Glomerular endothelial cell (primary cell): ENCODE results near the gene MORC3. TPM values are rescaled to one million over a fixed set of nuclear protein-coding genes. Genes with fewer than 3 reads are reported as not detected.
"Not testable (repeated sequence)": the region's sequence is repeated elsewhere in the genome, so short reads cannot be mapped to it uniquely, and the experiment has no call there.

Experiments
- DNase-seq: peaks from one replicate; pipeline ENCODE4 v3.0.0-alpha.2; 2011; ENCODE audit warnings: low read depth, low spot score; ENCODE audit errors: extremely low read depth
- total RNA-seq: library from RNA; depleted of rRNA; stranded (reverse); fragments of >200 nt; gene quantifications from 2 replicates; pipeline ENCODE4 v1.2.3, GENCODE V29; 2015

The MORC3 gene
- total RNA-seq, 1 donor from 2014 or later: 25.9 TPM

- DNase-seq: no peak
These were observed 65.4 kb downstream of the MORC3 start, which contains the start of gene CHAF1B for GRCh38 chr21:36385233-36386030. Gene CHAF1B (plus strand): TSS chr21:36385392. CDS start chr21:36386137, 745 bp downstream.

GRCh38 chr21:36386031-36386642 lies 66.1 kb downstream of the MORC3 start:
- no peak for DNase-seq

- no peak for DNase-seq
These were observed 68.1 kb downstream of the MORC3 start for GRCh38 chr21:36388096-36388495.

- no peak for DNase-seq
These were observed 68.8 kb downstream of the MORC3 start for GRCh38 chr21:36388835-36389234.

- not testable (repeated sequence) for DNase-seq
These were observed 71.7 kb downstream of the MORC3 start for GRCh38 chr21:36391649-36392048.

GRCh38 chr21:36395353-36396111 lies 75.5 kb downstream of the MORC3 start:
- no peak for DNase-seq

- DNase-seq: no peak
These were observed 76.3 kb downstream of the MORC3 start for GRCh38 chr21:36396325-36396724.

- DNase-seq: no peak
These were observed 77.0 kb downstream of the MORC3 start for GRCh38 chr21:36396971-36397370.

- DNase-seq: no peak
These were observed 77.6 kb downstream of the MORC3 start for GRCh38 chr21:36397606-36398005.

GRCh38 chr21:36399736-36400135 lies 79.7 kb downstream of the MORC3 start:
- not testable (repeated sequence) for DNase-seq

GRCh38 chr21:36400719-36401118 lies 80.7 kb downstream of the MORC3 start:
- no peak for DNase-seq

- DNase-seq: no peak
These were observed 82.3 kb downstream of the MORC3 start for GRCh38 chr21:36402339-36402738.

- no peak for DNase-seq
These were observed 83.7 kb downstream of the MORC3 start for GRCh38 chr21:36403713-36404112.

GRCh38 chr21:36408568-36408967 lies 88.6 kb downstream of the MORC3 start:
- DNase-seq: no peak

GRCh38 chr21:36411301-36411700 lies 91.3 kb downstream of the MORC3 start:
- DNase-seq: no peak

GRCh38 chr21:36412916-36413315 lies 92.9 kb downstream of the MORC3 start:
- no peak for DNase-seq

- DNase-seq: no peak
These were observed 95.4 kb downstream of the MORC3 start for GRCh38 chr21:36415375-36415774.

- DNase-seq: no peak
These were observed 99.2 kb downstream of the MORC3 start for GRCh38 chr21:36419241-36419640.

- DNase-seq: peak; percentile 75
These were observed 100.0 kb downstream of the MORC3 start for GRCh38 chr21:36419996-36420395.

GRCh38 chr21:36420571-36421339 lies 100.8 kb downstream of the MORC3 start:
- no peak for DNase-seq
